A673 (cell line): ENCODE results near the gene HEMGN. TPM values are rescaled to one million over a fixed set of nuclear protein-coding genes. Genes with fewer than 3 reads are reported as not detected.

Source experiments
- BruUV-seq: library from RNA; stranded (reverse); fragments of 400-500 nt; replicated peaks from 2 replicates; lab custom pipeline; 2021; lab: Mats Ljungman, UMichigan
- CTCF ChIA-PET: fragments of 300-600 bp; sonication (Branson Sonifier 250); formaldehyde crosslinking; loops from one replicate; lab custom pipeline; 2022; ENCODE audit warnings: antibody characterized with exemption; lab: Charles Lee
- POLR2A ChIA-PET: fragments of 300-600 bp; sonication (Branson Sonifier 250); formaldehyde crosslinking; loops from one replicate; lab custom pipeline; 2022; ENCODE audit warnings: antibody characterized with exemption; ENCODE audit not compliant: low non-redundant PET; lab: Charles Lee
- DNase-seq: peaks from one replicate; pipeline ENCODE4 v3.0.0-alpha.2; 2015; ENCODE audit warnings: low spot score
- H3K27ac ChIP-seq: fragments of 200-600 bp; sonication (generic); 2 replicates; pipeline ENCODE4 v1.5.1; 2016; ENCODE audit warnings: mixed run types, low read depth, mild to moderate bottlenecking, mixed read lengths, antibody characterized with exemption, low read length; ENCODE audit not compliant: poor library complexity, severe bottlenecking
- H3K27me3 ChIP-seq: fragments of 200-600 bp; sonication (generic); replicated peaks from 2 replicates; pipeline ENCODE4 v1.6.1; 2017; ENCODE audit warnings: mixed run types, low read depth, mild to moderate bottlenecking, mixed read lengths, antibody characterized with exemption, low read length; ENCODE audit not compliant: insufficient read depth, poor library complexity
- H3K36me3 ChIP-seq: fragments of 200-600 bp; sonication (generic); 2 replicates; pipeline ENCODE4 v1.6.1; 2016; ENCODE audit warnings: mixed run types, mild to moderate bottlenecking, mixed read lengths, antibody characterized with exemption, low read length; ENCODE audit not compliant: insufficient read depth, poor library complexity, severe bottlenecking
- H3K4me1 ChIP-seq: fragments of 200-600 bp; sonication (generic); 2 replicates; pipeline ENCODE4 v1.6.1; 2017; ENCODE audit warnings: mixed run types, mild to moderate bottlenecking, mixed read lengths, antibody characterized with exemption, low read length; ENCODE audit not compliant: insufficient read depth, poor library complexity, severe bottlenecking
- H3K4me3 ChIP-seq: fragments of 200-600 bp; sonication (generic); 2 replicates; pipeline ENCODE4 v1.5.1; 2016; ENCODE audit warnings: low read depth, mixed run types, mild to moderate bottlenecking, mixed read lengths, low read length; ENCODE audit not compliant: poor library complexity, severe bottlenecking
- H3K9me3 ChIP-seq: fragments of 200-600 bp; sonication (generic); 2 replicates; pipeline ENCODE4 v1.6.1; 2016; ENCODE audit warnings: mixed run types, low read depth, mild to moderate bottlenecking, mixed read lengths, antibody characterized with exemption, low read length; ENCODE audit not compliant: poor library complexity, severe bottlenecking
- CTCF ChIP-seq: fragments of 300-800, 200-600 bp; sonication (generic); conservative IDR thresholded peaks from 2 replicates; pipeline ENCODE4 v1.5.1; 2017; ENCODE audit warnings: low read depth, mild to moderate bottlenecking, antibody characterized with exemption, low read length, moderate library complexity, mixed read lengths
- EZH2 ChIP-seq: fragments of 200-600 bp; sonication (generic); IDR thresholded peaks from 2 replicates; pipeline ENCODE4 v1.6.1; 2017; ENCODE audit warnings: borderline replicate concordance, low read depth, mild to moderate bottlenecking, mixed read lengths, antibody characterized with exemption, low read length; ENCODE audit not compliant: poor library complexity, severe bottlenecking
- intact Hi-C: fragments of 100-400 bp; cut with micrococcal nuclease; formaldehyde crosslinking; loops from one replicate; pipeline ENCODE4 v1.10.0; 2022; ENCODE audit not compliant: unreplicated experiment
- total RNA-seq: library from RNA; stranded (reverse); gene quantifications from 2 replicates; pipeline ENCODE4 v1.2.3, GENCODE V29; 2021

Gene HEMGN
- total RNA-seq, 1 experiment from 2014 or later: not detected

GRCh38 chr9:97911528-97911927, 26.4 kb downstream of the HEMGN start:
- no peak for DNase-seq
- POLR2A ChIA-PET: no interaction called here
- BruUV-seq: no TSS peak
- CTCF ChIA-PET: no interaction called here
- TF ChIP-seq CTCF: no peak
- no peak for TF ChIP-seq EZH2
- H3K4me3 ChIP-seq: no peak overlapping the region
- no peaks in the 10 kb centered on the region for H3K4me1 ChIP-seq
- intact Hi-C loops: no loop called here
- H3K9me3 ChIP-seq: no peaks in the 10 kb centered on the region
- no peaks in the 10 kb centered on the region for H3K27me3 ChIP-seq
- H3K27ac ChIP-seq: no peak overlapping the region
- peaks cover 3% of the 10 kb centered on the region for H3K36me3 ChIP-seq

GRCh38 chr9:97910357-97910756, 27.6 kb downstream of the HEMGN start:
- Histone ChIP-seq H3K27me3 (no peaks in the 10 kb centered on the region), H3K9me3 (no peaks in the 10 kb centered on the region), H3K4me3 (no peak overlapping the region), H3K27ac (no peak overlapping the region), H3K4me1 (no peaks in the 10 kb centered on the region), H3K36me3 (peaks cover 3% of the 10 kb centered on the region)
- no TSS peak for BruUV-seq
- TF ChIP-seq EZH2: no peak
- no peak for TF ChIP-seq CTCF
- CTCF ChIA-PET: interaction anchor here (1.4 kb wide), 1 partner anchor 10 kb away, joined by 3 read pairs; no protein-coding TSS in a partner anchor
- intact Hi-C loops: no loop called here
- POLR2A ChIA-PET: no interaction called here
- no peak for DNase-seq

- POLR2A ChIA-PET: no interaction called here
- Histone ChIP-seq H3K27ac (no peak overlapping the region), H3K9me3 (no peaks in the 10 kb centered on the region), H3K36me3 (peaks cover 3% of the 10 kb centered on the region), H3K4me3 (no peak overlapping the region), H3K27me3 (no peaks in the 10 kb centered on the region), H3K4me1 (no peaks in the 10 kb centered on the region)
- DNase-seq: no peak
- intact Hi-C loops: no loop called here
- CTCF ChIA-PET: no interaction called here
- TF ChIP-seq CTCF (no peak), EZH2 (no peak)
- BruUV-seq: no TSS peak
Measured at GRCh38 chr9:97908705-97909104, 29.3 kb downstream of the HEMGN start.
